Measurements from ENCODE around the gene AP2A1.

- TF ChIP-seq TAF1 (IDR thresholded peaks at IDR 0.05; ENCODE audit: borderline replicate concordance, low read depth, low read length) (no peak), POLR2AphosphoS5 (IDR thresholded peaks at IDR 0.05; ENCODE audit: low read depth, low read length) (no peak)
These were observed 81.2 kb downstream of the AP2A1 start for GRCh38 chr19:49847731-49848696.

Data from GM12892 (cell line).